ENCODE data around the gene SNED1. TPM values are rescaled to one million over a fixed set of nuclear protein-coding genes. Genes with fewer than 3 reads are reported as not detected.

SNED1 gene
- total and polyA plus RNA-seq, 2 donors, result 11.5 to 17.1 TPM

DNA sequence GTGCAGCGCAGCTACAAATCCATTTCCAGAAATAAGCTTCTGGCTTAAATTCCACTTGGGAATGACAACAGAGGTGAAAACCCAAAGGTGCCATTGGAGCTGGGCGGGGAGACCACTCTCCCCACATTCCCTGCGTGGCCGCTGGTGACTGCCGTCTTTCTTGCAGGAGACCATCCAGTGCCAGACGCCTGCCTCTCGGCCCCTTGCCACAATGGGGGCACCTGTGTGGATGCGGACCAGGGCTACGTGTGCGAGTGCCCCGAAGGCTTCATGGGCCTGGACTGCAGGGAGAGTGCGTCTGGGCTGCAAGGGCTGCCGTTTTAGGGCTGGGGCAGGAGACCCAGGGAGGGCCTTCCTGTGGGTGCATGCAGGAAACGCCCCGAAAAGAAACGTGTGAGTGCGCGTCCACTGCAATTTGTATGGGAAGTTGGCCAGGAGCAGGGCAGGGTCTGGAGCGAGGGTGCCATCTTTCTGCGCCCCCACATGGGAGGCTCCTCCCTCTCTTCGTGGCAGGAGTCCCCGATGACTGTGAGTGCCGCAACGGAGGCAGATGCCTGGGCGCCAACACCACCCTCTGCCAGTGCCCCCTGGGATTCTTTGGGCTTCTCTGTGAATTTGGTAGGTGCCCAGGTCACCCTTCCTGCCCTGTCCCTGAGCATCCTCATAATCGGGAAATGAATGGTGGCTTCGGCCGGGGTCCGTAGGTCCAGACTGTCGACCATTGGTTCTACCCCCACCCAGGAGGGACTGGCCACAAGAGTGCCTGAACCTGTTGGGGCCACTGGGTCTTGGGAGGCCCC is 49.9 kb downstream of the SNED1 start:
- no peaks in the 10 kb centered on the region for H3K4me1 ChIP-seq (ENCODE audit: insufficient read depth)
- no peak overlapping the region for H3K27ac ChIP-seq (ENCODE audit: low read depth)
- H3K36me3 ChIP-seq (ENCODE audit: insufficient read depth), result no peaks in the 10 kb centered on the region
- DNase-seq (ENCODE audit: extremely low spot score), result no peak
- 91% methylated on average over 30 of the region's 30 CpGs for WGBS
- H3K4me3 ChIP-seq (ENCODE audit: low read depth, low read length), result no peak overlapping the region

GRCh38 chr2:241048949-241049343 is 50.5 kb downstream of the SNED1 start:
- DNase-seq (ENCODE audit: extremely low spot score), result no peak
- 90% methylated on average over 11 of the region's 11 CpGs for WGBS
- no peaks in the 10 kb centered on the region for H3K36me3 ChIP-seq (ENCODE audit: insufficient read depth)

DNA sequence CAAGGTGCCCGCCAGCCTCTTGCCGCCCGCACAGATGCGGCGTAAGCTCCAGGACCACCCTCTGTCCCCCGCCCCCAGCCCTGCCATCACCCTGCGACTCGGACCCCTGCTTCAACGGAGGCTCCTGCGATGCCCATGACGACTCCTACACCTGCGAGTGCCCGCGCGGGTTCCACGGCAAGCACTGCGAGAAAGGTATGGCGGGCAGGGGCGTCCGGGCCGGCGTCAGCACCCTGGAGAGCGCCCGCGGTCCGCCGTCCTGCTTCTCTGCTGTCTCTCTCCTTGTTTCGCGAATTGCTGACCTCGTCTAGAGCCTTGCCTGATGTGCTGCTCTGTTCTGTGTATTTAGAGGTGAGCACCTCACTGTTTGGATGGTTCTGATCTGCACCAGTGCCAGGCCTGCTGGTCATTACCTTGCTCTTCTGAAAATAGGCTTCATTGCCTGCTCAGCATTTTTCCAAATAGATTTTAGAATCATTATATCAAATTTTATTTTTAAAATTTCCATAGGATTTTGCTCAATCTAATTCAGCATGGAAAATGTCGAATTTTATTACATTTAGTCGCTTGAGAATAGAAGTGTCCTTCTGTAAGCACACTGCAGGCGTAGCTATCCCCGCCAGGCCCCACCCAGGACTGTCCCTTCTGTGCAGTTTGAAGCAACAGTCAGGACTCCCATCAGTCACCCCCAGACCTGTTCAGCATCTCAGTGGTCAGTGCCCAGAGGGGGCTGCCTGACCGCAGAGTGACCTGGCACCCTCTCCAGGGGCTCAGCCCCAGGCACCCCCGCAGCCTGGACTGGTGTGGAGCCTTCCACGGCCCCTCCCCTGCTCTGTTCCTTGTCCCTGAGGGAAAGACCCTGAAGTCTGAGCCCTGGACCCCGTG is 51.6 kb downstream of the SNED1 start:
- Histone ChIP-seq H3K4me3 (ENCODE audit: low read depth, low read length) (no peak overlapping the region), H3K27ac (ENCODE audit: low read depth) (no peak overlapping the region), H3K36me3 (ENCODE audit: insufficient read depth) (no peaks in the 10 kb centered on the region), H3K4me1 (ENCODE audit: insufficient read depth) (no peaks in the 10 kb centered on the region)
- no peak for DNase-seq (ENCODE audit: extremely low spot score)
- 45% methylated on average over 38 of the region's 38 CpGs for WGBS

More at GRCh38 chr2:241048949-241049343, 50.5 kb downstream of the SNED1 start:
- Histone ChIP-seq H3K4me1 (ENCODE audit: insufficient read depth) (no peaks in the 10 kb centered on the region), H3K4me3 (ENCODE audit: low read depth, low read length) (no peak overlapping the region), H3K27ac (ENCODE audit: low read depth) (no peak overlapping the region)

GRCh38 chr2:241050624-241051577 is 52.5 kb downstream of the SNED1 start:
- no peak overlapping the region for H3K27ac ChIP-seq (ENCODE audit: low read depth)
- no peaks in the 10 kb centered on the region for H3K36me3 ChIP-seq (ENCODE audit: insufficient read depth)
- WGBS, result 89% methylated on average over 18 of the region's 18 CpGs
- DNase-seq (ENCODE audit: extremely low spot score), result no peak
- H3K4me1 ChIP-seq (ENCODE audit: insufficient read depth), result no peaks in the 10 kb centered on the region
- H3K4me3 ChIP-seq (ENCODE audit: low read depth, low read length), result no peak overlapping the region

- no peak for DNase-seq (ENCODE audit: extremely low spot score)
- no peaks in the 10 kb centered on the region for H3K4me1 ChIP-seq (ENCODE audit: insufficient read depth)
- WGBS, result 89% methylated on average over 33 of the region's 33 CpGs
- H3K36me3 ChIP-seq (ENCODE audit: insufficient read depth), result no peaks in the 10 kb centered on the region
- no peak overlapping the region for H3K4me3 ChIP-seq (ENCODE audit: low read depth, low read length)
- H3K27ac ChIP-seq (ENCODE audit: low read depth), result no peak overlapping the region
These were observed 53.4 kb downstream of the SNED1 start for GRCh38 chr2:241051578-241052487.

GRCh38 chr2:241052677-241053360 is 54.4 kb downstream of the SNED1 start:
- WGBS, result 87% methylated on average over 30 of the region's 31 CpGs
- Histone ChIP-seq H3K36me3 (ENCODE audit: insufficient read depth) (no peaks in the 10 kb centered on the region), H3K4me1 (ENCODE audit: insufficient read depth) (no peaks in the 10 kb centered on the region), H3K4me3 (ENCODE audit: low read depth, low read length) (no peak overlapping the region), H3K27ac (ENCODE audit: low read depth) (no peak overlapping the region)
- no peak for DNase-seq (ENCODE audit: extremely low spot score)

- Histone ChIP-seq H3K27ac (ENCODE audit: low read depth) (no peak overlapping the region), H3K36me3 (ENCODE audit: insufficient read depth) (no peaks in the 10 kb centered on the region), H3K4me3 (ENCODE audit: low read depth, low read length) (no peak overlapping the region), H3K4me1 (ENCODE audit: insufficient read depth) (no peaks in the 10 kb centered on the region)
- 92% methylated on average over 8 of the region's 8 CpGs for WGBS
- no peak for DNase-seq (ENCODE audit: extremely low spot score)
These were observed 55.3 kb downstream of the SNED1 start for GRCh38 chr2:241053576-241054251.

- Histone ChIP-seq H3K4me1 (ENCODE audit: insufficient read depth) (no peaks in the 10 kb centered on the region), H3K27ac (ENCODE audit: low read depth) (no peak overlapping the region), H3K36me3 (ENCODE audit: insufficient read depth) (no peaks in the 10 kb centered on the region), H3K4me3 (ENCODE audit: low read depth, low read length) (no peak overlapping the region)
- WGBS, result 77% methylated on average over 6 of the region's 6 CpGs
- DNase-seq (ENCODE audit: extremely low spot score), result no peak
These were observed 62.9 kb downstream of the SNED1 start for GRCh38 chr2:241061275-241061674.

- Histone ChIP-seq H3K27ac (ENCODE audit: low read depth) (no peak overlapping the region), H3K4me1 (ENCODE audit: insufficient read depth) (no peaks in the 10 kb centered on the region), H3K4me3 (ENCODE audit: low read depth, low read length) (no peak overlapping the region), H3K36me3 (ENCODE audit: insufficient read depth) (no peaks in the 10 kb centered on the region)
- no peak for DNase-seq (ENCODE audit: extremely low spot score)
- WGBS, result 80% methylated on average over 15 of the region's 15 CpGs
These were observed 64.1 kb downstream of the SNED1 start for GRCh38 chr2:241062389-241063092.

DNA sequence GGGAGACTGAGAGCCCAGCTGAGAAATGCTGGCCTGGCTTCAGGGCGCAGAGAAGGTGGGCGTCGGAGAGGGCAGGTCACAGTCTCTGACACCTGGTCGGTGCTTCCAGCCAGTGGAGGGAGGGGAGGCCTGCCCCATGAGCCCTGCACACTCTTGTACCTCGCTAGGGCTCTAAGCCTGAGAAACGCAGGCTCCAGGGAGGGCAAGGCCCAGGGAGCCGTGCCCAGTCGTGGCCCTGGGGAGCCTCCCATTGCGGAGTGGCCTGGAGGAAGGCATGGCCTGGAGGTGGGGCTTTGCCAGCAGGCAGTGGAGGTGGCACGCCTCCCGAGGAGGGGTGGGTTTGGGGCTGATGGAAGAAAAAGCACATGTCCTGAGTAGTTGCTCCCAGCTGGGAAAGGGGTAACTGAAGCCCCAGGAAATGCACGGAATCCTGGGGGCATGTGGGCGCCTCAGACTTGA is 64.7 kb downstream of the SNED1 start:
- no peak for DNase-seq (ENCODE audit: extremely low spot score)
- 57% methylated on average over 13 of the region's 13 CpGs for WGBS
- H3K27ac ChIP-seq (ENCODE audit: low read depth), result no peak overlapping the region
- H3K4me1 ChIP-seq (ENCODE audit: insufficient read depth), result no peaks in the 10 kb centered on the region
- no peaks in the 10 kb centered on the region for H3K36me3 ChIP-seq (ENCODE audit: insufficient read depth)
- H3K4me3 ChIP-seq (ENCODE audit: low read depth, low read length), result no peak overlapping the region

DNA sequence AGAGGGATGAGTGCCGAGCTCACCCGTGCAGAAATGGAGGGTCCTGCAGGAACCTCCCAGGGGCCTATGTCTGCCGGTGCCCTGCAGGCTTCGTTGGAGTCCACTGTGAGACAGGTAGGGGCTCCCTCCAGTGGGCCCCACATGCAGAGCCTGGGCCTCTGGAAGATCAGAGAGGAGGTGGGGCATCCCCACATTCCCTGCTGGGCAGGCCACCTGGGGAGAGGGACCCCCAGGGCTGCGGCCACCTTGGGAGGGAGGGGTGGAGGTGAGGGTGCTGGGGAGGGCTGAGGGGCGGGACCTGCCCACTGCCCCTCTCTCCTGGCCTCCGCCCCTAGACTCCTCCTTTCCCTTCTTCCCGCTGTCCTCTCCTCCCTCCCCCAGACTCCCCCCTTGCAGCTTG is 65.2 kb downstream of the SNED1 start:
- H3K27ac ChIP-seq (ENCODE audit: low read depth), result no peak overlapping the region
- 33% methylated on average over 8 of the region's 8 CpGs for WGBS
- no peak overlapping the region for H3K4me3 ChIP-seq (ENCODE audit: low read depth, low read length)
- H3K36me3 ChIP-seq (ENCODE audit: insufficient read depth), result no peaks in the 10 kb centered on the region
- no peaks in the 10 kb centered on the region for H3K4me1 ChIP-seq (ENCODE audit: insufficient read depth)
- no peak for DNase-seq (ENCODE audit: extremely low spot score)
